HEK293 (cell line): ENCODE data around the gene INTS2.
A peak's percentile ranks its signal among the peaks of the same experiment; 100 is the strongest.
"Not testable (repeated sequence)": the region's sequence is repeated elsewhere in the genome, so short reads cannot be mapped to it uniquely, and the experiment has no call there.

Experiments used
- CTCF ChIA-PET: fragments of 350-600 bp; formaldehyde crosslinking; extraction: SDS; loops from one replicate; lab custom pipeline; 2021; ENCODE audit warnings: antibody characterized with exemption; lab: Yijun Ruan, JAX
- POLR2A ChIA-PET: fragments of 300-600 bp; formaldehyde crosslinking; extraction: SDS; loops from one replicate; lab custom pipeline; 2020; ENCODE audit warnings: antibody characterized with exemption, inconsistent platforms; lab: Yijun Ruan, JAX
- H3K27ac ChIP-seq: fragments of 200-500 bp; sonication (Bioruptor generic); 2 replicates; pipeline ENCODE4 v1.5.1; 2014; ENCODE audit warnings: low read depth, low read length, control low read depth, inconsistent platforms; ENCODE audit errors: extremely low read depth
- H3K36me3 ChIP-seq, 2 experiments: fragments of 200-500 bp in 1 of 2; sonication (Bioruptor generic) in 1 of 2; 1 replicate in 1 of 2; 2 replicates in 1 of 2; pipeline ENCODE4 v1.5.1; 2014 to 2017; ENCODE audit warnings: inconsistent platforms in 2 of 2, low read length in 2 of 2; ENCODE audit not compliant: control insufficient read depth in 2 of 2, insufficient read depth in 1 of 2
- H3K4me1 ChIP-seq: fragments of 200-500 bp; sonication (Bioruptor generic); 2 replicates; pipeline ENCODE4 v1.5.1; 2014; ENCODE audit warnings: mild to moderate bottlenecking, low read length, inconsistent platforms; ENCODE audit not compliant: control insufficient read depth, insufficient read depth
- H3K4me3 ChIP-seq: 2 replicates; pipeline ENCODE4 v1.5.1; 2011; ENCODE audit warnings: low read depth, mild to moderate bottlenecking, control low read depth, low read length, moderate library complexity
- H3K9me3 ChIP-seq: fragments of 200-500 bp; sonication (Bioruptor generic); 2 replicates; pipeline ENCODE4 v1.5.1; 2014; ENCODE audit warnings: low read depth, low read length, inconsistent platforms; ENCODE audit not compliant: control insufficient read depth, insufficient read depth
- MYNN ChIP-seq: fragments of 450-650 bp; formaldehyde crosslinking; IDR thresholded peaks from 2 replicates; pipeline ENCODE4 v1.5.1; 2016; ENCODE audit warnings: missing biosample characterization, missing genetic modification characterization, borderline replicate concordance
- SP7 ChIP-seq: fragments of 450-650 bp; formaldehyde crosslinking; IDR thresholded peaks from 2 replicates; pipeline ENCODE4 v1.5.1; 2016; ENCODE audit warnings: missing biosample characterization, missing genetic modification characterization
- ZNF121 ChIP-seq: fragments of 450-650 bp; formaldehyde crosslinking; IDR thresholded peaks from 2 replicates; pipeline ENCODE4 v1.5.1; 2016; ENCODE audit warnings: missing biosample characterization, missing genetic modification characterization
- ZNF24 ChIP-seq: fragments of 450-650 bp; formaldehyde crosslinking; IDR thresholded peaks from 2 replicates; pipeline ENCODE4 v1.5.1; 2016; ENCODE audit warnings: missing biosample characterization, missing genetic modification characterization
- ZNF585B ChIP-seq: fragments of 450-650 bp; formaldehyde crosslinking; IDR thresholded peaks from 2 replicates; pipeline ENCODE4 v1.5.1; 2016; ENCODE audit warnings: missing biosample characterization, missing genetic modification characterization
- ZNF664 ChIP-seq: fragments of 450-650 bp; formaldehyde crosslinking; IDR thresholded peaks from 2 replicates; pipeline ENCODE4 v1.5.1; 2016; ENCODE audit warnings: missing biosample characterization, missing genetic modification characterization
- ZNF670 ChIP-seq: fragments of 450-650 bp; formaldehyde crosslinking; IDR thresholded peaks from 2 replicates; pipeline ENCODE4 v1.5.1; 2016; ENCODE audit warnings: missing biosample characterization, missing genetic modification characterization, low read depth
- ZNF76 ChIP-seq: fragments of 450-650 bp; formaldehyde crosslinking; IDR thresholded peaks from 2 replicates; pipeline ENCODE4; 2016; ENCODE audit warnings: low read depth, missing biosample characterization, missing genetic modification characterization, borderline replicate concordance
- ZNF843 ChIP-seq: fragments of 450-650 bp; formaldehyde crosslinking; IDR thresholded peaks from 2 replicates; pipeline ENCODE4 v1.5.1; 2016; ENCODE audit warnings: missing biosample characterization, missing genetic modification characterization
- TF ChIP-seq, protein P1 (sequence below): fragments of 450-650 bp; formaldehyde crosslinking; conservative IDR thresholded peaks from 2 replicates; pipeline ENCODE4 v1.5.1; 2016; ENCODE audit warnings: low read depth, missing biosample characterization, missing genetic modification characterization
- TF ChIP-seq, protein P2 (sequence below): fragments of 450-650 bp; IDR thresholded peaks from 2 replicates; pipeline ENCODE4 v1.5.1; 2018; ENCODE audit warnings: missing biosample characterization, mild to moderate bottlenecking, missing genetic modification characterization
- TF ChIP-seq, protein P3 (sequence below): fragments of 450-650 bp; formaldehyde crosslinking; IDR thresholded peaks from 2 replicates; pipeline ENCODE4 v1.5.1; 2016; ENCODE audit warnings: missing biosample characterization, missing genetic modification characterization, low read depth
- TF ChIP-seq, protein P4 (sequence below): IDR thresholded peaks from 2 replicates; pipeline ENCODE4 v1.6.1; 2011; ENCODE audit warnings: mild to moderate bottlenecking, low read depth, low read length, borderline replicate concordance

INTS2 gene

DNA sequence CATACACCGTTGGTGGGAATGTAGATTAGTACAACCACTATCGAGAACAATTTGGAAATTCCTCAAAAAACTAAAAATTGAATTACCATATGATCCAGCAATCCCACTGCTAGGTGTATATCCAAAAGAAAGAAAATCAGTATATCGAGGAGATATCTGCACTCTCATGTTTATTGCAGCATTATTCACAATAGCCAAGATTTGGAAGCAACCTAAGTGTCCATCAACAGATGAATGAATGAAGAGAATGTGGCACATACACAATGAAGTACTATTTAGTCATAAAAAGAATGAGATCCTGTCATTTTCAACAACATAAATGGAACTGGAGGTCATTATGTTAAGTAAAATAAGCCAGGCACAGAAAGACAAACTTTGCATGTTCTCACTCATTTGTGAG, 108.5 kb downstream of the INTS2 start:
- H3K9me3 ChIP-seq, POLR2A ChIA-PET, H3K4me3 ChIP-seq, H3K4me1 ChIP-seq, H3K27ac ChIP-seq, CTCF ChIA-PET: not testable (repeated sequence)
- peaks cover 12 to 36% of the 10 kb centered on the region in 2 experiments for H3K36me3 ChIP-seq
- peak; percentile 34; the same call in 1 of the 2 replicates for TF ChIP-seq ZNF664 (tag by site-specific recombination)

DNA sequence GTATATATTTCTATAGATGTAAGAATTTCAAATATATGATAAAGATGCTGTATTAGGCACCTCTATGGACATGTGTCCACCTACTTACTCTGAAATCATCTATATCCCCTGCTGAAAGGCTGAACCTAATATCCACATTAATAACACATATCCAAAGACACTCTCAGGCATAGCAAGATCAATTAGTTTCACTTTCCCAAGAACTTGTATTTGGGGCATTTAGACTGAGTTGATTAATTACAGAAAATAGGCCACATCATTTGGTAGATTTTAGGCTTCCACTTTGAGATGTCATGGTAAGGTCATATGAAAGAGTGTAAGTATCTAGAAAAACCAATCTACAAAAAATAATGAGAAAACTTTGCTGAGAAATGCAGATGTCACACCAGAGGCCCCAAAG, 109.6 kb downstream of the INTS2 start:
- no peak overlapping the region for H3K4me3 ChIP-seq
- no peak overlapping the region for H3K27ac ChIP-seq
- POLR2A ChIA-PET, result interaction anchor here (0.6 kb wide), 1 partner anchor 15 kb away, joined by 3 read pairs; no protein-coding TSS in a partner anchor
- CTCF ChIA-PET, result no interaction called here
- H3K36me3 ChIP-seq, result peaks cover 12 to 36% of the 10 kb centered on the region in 2 experiments
- H3K9me3 ChIP-seq, result no peaks in the 10 kb centered on the region
- H3K4me1 ChIP-seq, result no peaks in the 10 kb centered on the region
- TF ChIP-seq MYNN (tag by site-specific recombination), result no peak
- TF ChIP-seq SP7 (tag by site-specific recombination), result no peak
- TF ChIP-seq, protein P1, sequence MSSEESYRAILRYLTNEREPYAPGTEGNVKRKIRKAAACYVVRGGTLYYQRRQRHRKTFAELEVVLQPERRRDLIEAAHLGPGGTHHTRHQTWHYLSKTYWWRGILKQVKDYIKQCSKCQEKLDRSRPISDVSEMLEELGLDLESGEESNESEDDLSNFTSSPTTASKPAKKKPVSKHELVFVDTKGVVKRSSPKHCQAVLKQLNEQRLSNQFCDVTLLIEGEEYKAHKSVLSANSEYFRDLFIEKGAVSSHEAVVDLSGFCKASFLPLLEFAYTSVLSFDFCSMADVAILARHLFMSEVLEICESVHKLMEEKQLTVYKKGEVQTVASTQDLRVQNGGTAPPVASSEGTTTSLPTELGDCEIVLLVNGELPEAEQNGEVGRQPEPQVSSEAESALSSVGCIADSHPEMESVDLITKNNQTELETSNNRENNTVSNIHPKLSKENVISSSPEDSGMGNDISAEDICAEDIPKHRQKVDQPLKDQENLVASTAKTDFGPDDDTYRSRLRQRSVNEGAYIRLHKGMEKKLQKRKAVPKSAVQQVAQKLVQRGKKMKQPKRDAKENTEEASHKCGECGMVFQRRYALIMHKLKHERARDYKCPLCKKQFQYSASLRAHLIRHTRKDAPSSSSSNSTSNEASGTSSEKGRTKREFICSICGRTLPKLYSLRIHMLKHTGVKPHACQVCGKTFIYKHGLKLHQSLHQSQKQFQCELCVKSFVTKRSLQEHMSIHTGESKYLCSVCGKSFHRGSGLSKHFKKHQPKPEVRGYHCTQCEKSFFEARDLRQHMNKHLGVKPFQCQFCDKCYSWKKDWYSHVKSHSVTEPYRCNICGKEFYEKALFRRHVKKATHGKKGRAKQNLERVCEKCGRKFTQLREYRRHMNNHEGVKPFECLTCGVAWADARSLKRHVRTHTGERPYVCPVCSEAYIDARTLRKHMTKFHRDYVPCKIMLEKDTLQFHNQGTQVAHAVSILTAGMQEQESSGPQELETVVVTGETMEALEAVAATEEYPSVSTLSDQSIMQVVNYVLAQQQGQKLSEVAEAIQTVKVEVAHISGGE (tag by site-specific recombination), result no peak

DNA sequence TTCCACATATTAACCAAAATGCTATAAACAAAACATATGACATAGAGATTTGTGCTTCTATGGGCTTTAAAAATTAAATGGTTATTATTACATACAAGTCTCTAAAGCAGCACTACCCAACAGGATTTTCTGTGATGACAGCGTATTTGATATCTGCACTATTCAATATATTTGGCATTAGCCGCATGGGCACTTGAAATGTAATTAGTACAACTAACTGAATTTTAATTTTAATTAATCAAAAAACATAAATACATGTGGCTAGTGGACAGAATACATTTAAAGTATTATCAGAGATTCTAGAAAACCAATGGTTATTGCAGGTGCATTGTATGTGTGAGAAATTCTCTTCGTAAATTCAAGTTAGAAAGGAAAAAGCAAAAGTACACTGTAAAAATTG, 110.3 kb downstream of the INTS2 start:
- no peak overlapping the region for H3K27ac ChIP-seq
- ChIA-PET POLR2A (interaction anchor here (0.6 kb wide), 1 partner anchor 16 kb away, joined by 3 read pairs; no protein-coding TSS in a partner anchor), CTCF (no interaction called here)
- no peak overlapping the region for H3K4me3 ChIP-seq
- no peaks in the 10 kb centered on the region for H3K4me1 ChIP-seq
- no peak for TF ChIP-seq ZNF76 (tag by site-specific recombination)
- no peak for TF ChIP-seq ZNF24 (tag by site-specific recombination)
- TF ChIP-seq, protein P2, sequence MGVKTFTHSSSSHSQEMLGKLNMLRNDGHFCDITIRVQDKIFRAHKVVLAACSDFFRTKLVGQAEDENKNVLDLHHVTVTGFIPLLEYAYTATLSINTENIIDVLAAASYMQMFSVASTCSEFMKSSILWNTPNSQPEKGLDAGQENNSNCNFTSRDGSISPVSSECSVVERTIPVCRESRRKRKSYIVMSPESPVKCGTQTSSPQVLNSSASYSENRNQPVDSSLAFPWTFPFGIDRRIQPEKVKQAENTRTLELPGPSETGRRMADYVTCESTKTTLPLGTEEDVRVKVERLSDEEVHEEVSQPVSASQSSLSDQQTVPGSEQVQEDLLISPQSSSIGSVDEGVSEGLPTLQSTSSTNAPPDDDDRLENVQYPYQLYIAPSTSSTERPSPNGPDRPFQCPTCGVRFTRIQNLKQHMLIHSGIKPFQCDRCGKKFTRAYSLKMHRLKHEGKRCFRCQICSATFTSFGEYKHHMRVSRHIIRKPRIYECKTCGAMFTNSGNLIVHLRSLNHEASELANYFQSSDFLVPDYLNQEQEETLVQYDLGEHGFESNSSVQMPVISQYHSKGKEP (tag by site-specific recombination), result no peak
- TF ChIP-seq ZNF843, result no peak
- TF ChIP-seq, protein P3, sequence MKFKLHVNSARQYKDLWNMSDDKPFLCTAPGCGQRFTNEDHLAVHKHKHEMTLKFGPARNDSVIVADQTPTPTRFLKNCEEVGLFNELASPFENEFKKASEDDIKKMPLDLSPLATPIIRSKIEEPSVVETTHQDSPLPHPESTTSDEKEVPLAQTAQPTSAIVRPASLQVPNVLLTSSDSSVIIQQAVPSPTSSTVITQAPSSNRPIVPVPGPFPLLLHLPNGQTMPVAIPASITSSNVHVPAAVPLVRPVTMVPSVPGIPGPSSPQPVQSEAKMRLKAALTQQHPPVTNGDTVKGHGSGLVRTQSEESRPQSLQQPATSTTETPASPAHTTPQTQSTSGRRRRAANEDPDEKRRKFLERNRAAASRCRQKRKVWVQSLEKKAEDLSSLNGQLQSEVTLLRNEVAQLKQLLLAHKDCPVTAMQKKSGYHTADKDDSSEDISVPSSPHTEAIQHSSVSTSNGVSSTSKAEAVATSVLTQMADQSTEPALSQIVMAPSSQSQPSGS, result no peak
- TF ChIP-seq ZNF121 (tag by site-specific recombination), result no peak
- no peak for TF ChIP-seq ZNF585B
- TF ChIP-seq ZNF670 (tag by site-specific recombination), result no peak
- TF ChIP-seq, protein P4, sequence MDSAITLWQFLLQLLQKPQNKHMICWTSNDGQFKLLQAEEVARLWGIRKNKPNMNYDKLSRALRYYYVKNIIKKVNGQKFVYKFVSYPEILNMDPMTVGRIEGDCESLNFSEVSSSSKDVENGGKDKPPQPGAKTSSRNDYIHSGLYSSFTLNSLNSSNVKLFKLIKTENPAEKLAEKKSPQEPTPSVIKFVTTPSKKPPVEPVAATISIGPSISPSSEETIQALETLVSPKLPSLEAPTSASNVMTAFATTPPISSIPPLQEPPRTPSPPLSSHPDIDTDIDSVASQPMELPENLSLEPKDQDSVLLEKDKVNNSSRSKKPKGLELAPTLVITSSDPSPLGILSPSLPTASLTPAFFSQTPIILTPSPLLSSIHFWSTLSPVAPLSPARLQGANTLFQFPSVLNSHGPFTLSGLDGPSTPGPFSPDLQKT, result no peak
- no peaks in the 10 kb centered on the region for H3K9me3 ChIP-seq
- peaks cover 17 to 30% of the 10 kb centered on the region in 2 experiments for H3K36me3 ChIP-seq
